ENCODE data around the gene SLC4A1.

The SLC4A1 gene

GRCh38 chr17:44269535-44270240, 1.8 kb upstream of the SLC4A1 start:
- H3K4me3 ChIP-seq (ENCODE audit: control insufficient read depth, low read depth, low read length), result no peak overlapping the region
- TF ChIP-seq, protein P1, sequence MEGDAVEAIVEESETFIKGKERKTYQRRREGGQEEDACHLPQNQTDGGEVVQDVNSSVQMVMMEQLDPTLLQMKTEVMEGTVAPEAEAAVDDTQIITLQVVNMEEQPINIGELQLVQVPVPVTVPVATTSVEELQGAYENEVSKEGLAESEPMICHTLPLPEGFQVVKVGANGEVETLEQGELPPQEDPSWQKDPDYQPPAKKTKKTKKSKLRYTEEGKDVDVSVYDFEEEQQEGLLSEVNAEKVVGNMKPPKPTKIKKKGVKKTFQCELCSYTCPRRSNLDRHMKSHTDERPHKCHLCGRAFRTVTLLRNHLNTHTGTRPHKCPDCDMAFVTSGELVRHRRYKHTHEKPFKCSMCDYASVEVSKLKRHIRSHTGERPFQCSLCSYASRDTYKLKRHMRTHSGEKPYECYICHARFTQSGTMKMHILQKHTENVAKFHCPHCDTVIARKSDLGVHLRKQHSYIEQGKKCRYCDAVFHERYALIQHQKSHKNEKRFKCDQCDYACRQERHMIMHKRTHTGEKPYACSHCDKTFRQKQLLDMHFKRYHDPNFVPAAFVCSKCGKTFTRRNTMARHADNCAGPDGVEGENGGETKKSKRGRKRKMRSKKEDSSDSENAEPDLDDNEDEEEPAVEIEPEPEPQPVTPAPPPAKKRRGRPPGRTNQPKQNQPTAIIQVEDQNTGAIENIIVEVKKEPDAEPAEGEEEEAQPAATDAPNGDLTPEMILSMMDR (conservative IDR thresholded peaks at IDR 0.05; ENCODE audit: control insufficient read depth, insufficient read depth, low read depth, low read length), result no peak
- DNase-seq (ENCODE audit: low read depth), result no peak

GRCh38 chr17:44268709-44269534, 987 bp upstream of the SLC4A1 start:
- TF ChIP-seq, protein P1 (conservative IDR thresholded peaks at IDR 0.05; ENCODE audit: control insufficient read depth, insufficient read depth, low read depth, low read length), result no peak

GRCh38 chr17:44267165-44267455, 825 bp downstream of the SLC4A1 start:
- H3K4me3 ChIP-seq (ENCODE audit: control insufficient read depth, low read depth, low read length), result no peak overlapping the region
- TF ChIP-seq, protein P1 (conservative IDR thresholded peaks at IDR 0.05; ENCODE audit: control insufficient read depth, insufficient read depth, low read depth, low read length), result no peak
- no peak for DNase-seq (ENCODE audit: low read depth)

More at GRCh38 chr17:44268709-44269534, 987 bp upstream of the SLC4A1 start:
- H3K4me3 ChIP-seq (ENCODE audit: control insufficient read depth, low read depth, low read length), result no peak overlapping the region
- no peak for DNase-seq (ENCODE audit: low read depth)

GRCh38 chr17:44266402-44267164, 1.4 kb downstream of the SLC4A1 start:
- DNase-seq (ENCODE audit: low read depth), result peak; percentile 8
- TF ChIP-seq, protein P1 (conservative IDR thresholded peaks at IDR 0.05; ENCODE audit: control insufficient read depth, insufficient read depth, low read depth, low read length), result no peak
- no peak overlapping the region for H3K4me3 ChIP-seq (ENCODE audit: control insufficient read depth, low read depth, low read length)

DNA sequence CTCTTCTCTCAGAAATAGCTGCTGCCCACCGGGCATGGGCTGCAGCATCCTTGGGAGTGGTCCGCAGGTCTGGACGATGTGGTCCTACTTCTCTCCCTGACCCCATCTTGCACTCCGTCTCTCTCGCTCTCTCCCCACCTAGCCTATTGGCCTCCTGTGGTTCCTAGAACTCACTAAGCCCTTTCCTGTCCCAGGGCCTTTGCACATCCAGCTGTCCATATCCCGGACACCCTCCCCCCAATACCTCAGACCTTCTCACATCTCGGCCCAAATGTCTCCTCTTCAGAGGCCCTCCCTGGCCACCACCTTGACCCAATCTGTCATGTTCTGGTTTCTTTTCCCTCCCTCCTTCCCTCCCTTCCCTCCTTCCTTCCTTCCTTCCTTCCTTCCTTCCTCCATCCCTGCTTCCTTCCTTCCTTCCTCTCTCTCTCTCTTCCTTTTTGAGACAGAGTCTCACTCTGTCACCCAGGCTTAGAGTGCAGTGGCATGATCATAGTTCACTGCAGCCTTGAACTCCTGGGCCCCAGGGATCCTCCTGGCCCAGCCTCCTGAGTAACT, 4.5 kb downstream of the SLC4A1 start:
- no peak overlapping the region for H3K4me3 ChIP-seq (ENCODE audit: control insufficient read depth, low read depth, low read length)
- DNase-seq (ENCODE audit: low read depth), result no peak
- TF ChIP-seq, protein P1 (conservative IDR thresholded peaks at IDR 0.05; ENCODE audit: control insufficient read depth, insufficient read depth, low read depth, low read length), result no peak

GRCh38 chr17:44262654-44263225, 5.2 kb downstream of the SLC4A1 start:
- no peak for DNase-seq (ENCODE audit: low read depth)

More at GRCh38 chr17:44262654-44263225, 5.2 kb downstream of the SLC4A1 start:
- TF ChIP-seq, protein P1 (conservative IDR thresholded peaks at IDR 0.05; ENCODE audit: control insufficient read depth, insufficient read depth, low read depth, low read length), result no peak
- H3K4me3 ChIP-seq (ENCODE audit: control insufficient read depth, low read depth, low read length), result no peak overlapping the region

All from fibroblast of mammary gland (primary cell).